ENCODE measurements around the gene EGFL7.
A peak's percentile ranks its signal among the peaks of the same experiment; 100 is the strongest.

The EGFL7 gene

GRCh38 chr9:136662656-136663581 lies at the start of gene EGFL7:
Gene EGFL7 (plus strand): TSS chr9:136662916. CDS start chr9:136668283, 5,367 bp downstream.
- DNase-seq = no peak

GRCh38 chr9:136613824-136614371 lies 48.8 kb upstream of the EGFL7 start:
- DNase-seq = no peak

DNA sequence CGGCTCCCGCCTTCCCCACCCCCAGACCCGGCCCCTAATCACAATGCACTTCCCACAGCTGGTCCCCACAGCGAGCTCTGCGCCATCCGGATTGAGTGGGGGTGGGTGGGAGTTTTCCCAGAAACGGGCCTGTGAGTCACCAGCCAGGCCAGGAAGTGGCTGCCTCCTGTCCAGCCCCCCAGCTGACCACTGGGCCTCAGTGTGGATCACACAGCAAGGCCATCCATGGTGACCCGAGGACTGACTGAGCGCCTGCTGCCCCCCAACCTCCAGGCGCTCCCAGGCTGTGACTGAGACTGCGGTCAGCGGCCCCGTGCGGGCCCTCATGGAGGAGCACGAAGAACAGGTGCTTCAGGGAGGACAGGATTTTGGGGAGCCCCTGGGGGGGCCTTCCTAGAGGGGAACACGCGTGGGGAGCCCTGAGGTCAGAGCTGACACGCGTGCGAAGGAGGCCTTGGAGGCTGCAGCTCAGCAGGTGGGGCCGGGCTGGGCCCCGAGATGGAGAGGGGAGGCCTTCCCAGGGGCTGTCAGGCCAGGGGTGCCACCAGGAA lies 48.3 kb upstream of the EGFL7 start:
- DNase-seq = no peak

DNA sequence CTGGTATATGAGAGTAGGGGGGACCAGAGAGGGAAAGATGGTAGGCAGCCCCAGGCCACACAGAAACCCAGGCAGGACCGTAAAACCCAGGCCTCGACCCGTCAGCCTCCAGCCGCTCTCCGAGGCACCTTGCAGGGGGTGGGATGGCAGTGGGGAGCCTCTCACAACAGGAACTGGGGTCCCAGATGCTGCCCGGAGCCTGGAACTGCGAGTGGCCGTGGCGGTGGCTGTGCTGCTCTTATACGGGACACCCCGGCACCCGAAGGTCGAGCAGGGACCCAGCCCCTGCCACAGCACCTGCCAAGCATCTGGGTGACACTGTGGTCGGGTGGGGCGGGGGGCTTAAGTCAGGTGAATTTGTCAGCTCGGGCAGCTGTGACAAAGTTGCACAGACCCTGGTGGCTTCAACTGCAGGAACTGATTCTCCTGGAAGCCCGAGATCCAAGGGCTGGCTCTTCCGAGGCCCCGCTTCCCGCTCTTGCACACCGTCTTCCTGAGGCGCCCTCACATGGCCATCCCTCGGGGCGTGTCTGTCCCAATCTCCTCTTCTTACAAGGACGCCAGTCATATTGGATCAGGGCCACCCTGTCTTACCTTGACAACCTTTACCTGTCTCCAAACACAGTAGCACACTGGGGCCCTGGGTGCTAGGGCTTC lies 47.6 kb upstream of the EGFL7 start:
- DNase-seq = no peak

- DNase-seq = no peak
These were observed 46.9 kb upstream of the EGFL7 start for GRCh38 chr9:136615631-136616306.

DNA sequence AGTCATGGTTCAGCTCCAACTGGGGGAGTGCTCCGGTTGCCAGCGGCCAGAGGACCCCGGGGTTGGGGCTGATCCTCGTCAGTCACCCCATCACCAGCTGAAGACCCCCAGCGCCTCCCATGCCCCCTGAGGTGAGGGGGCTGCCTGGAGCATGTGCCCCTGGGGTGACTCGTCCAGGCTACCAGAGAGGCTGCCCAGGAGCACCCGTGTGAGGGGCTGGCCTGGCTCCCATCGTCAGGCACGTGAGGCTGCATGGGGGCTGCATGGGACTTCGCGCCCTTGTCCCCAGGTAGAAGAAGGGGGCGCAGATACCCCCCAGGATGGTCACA lies 46.4 kb upstream of the EGFL7 start:
- DNase-seq = no peak

- DNase-seq = no peak
These were observed 45.6 kb upstream of the EGFL7 start for GRCh38 chr9:136616948-136617695.

- DNase-seq = no peak
These were observed 44.8 kb upstream of the EGFL7 start for GRCh38 chr9:136617746-136618579.

DNA sequence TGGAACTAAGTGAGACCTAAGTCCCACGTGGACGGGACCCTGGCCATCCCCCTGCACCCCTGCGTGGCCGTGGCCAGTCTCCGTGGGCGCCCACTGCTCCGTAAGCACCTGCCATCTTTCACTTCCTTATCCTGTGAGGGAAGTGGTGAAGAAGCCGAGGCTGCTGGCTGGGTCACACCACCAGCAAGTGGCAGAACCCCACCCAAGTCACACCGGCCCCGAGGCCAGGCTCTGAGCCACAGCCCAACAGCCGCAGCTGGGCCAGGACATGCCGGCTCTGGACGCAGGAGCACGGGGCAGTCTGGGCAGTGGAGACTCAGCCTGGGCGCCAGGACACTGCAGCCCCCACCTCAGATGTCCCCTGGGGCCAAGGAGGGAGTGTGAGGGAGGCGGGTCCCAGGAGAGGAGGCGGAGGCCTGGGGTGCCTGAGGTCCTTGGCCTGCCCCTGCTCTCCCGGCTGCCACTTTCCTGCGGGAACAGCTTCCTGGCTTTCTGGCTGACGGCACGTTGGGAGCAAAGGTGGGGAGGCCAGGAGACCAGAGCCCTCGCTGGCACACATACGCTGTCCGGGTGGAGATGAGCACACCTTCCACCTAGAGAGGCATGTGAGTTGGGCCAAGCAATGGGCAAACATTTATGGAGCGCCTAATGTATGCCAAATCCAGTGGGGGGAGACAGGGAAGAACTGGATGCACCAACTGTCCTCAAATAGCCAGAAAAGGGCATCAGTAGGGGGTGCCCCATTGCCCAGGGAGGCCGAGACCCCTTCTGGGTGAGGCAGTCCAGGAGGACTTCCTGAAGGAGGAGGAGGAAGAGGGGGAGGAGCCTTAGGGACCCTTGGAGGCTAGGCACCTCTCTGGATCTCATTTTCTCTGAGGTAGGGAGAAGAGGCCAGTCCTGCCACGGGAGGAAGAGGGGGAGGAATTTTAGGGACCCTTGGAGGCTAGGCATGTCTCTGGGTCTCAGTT lies 43.9 kb upstream of the EGFL7 start:
- no peak for DNase-seq

- peak; percentile 57 for DNase-seq
These were observed 42.8 kb upstream of the EGFL7 start for GRCh38 chr9:136619742-136620440.

DNA sequence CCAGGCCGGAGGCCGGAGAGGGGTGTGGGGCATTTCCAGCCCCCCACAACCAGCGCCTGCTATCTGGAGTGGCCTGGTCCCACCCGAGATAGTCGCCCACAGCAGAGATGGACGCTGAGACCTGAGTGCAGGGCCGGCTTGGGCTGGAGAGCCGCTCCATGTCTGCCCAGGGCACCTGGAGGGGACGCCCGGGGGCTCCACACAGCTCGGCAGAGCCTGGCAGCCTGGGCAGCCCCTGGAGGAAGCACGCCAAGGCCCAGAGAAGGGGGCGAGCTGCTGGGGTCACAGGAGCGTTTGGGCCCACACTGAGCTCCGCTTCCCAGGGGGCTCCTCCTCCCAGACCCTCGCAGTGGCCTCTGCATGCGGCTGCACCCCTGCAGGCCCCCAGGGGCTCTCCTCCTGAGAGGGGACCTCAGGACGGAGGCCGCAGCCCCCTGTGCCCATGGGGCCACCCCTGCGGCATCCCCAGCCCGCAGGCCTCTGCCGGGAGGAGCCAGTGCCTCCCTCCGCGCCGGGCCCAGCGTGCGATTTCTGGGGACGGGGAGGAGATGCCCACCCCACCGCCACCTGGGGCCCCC lies 42.2 kb upstream of the EGFL7 start:
- no peak for DNase-seq

DNA sequence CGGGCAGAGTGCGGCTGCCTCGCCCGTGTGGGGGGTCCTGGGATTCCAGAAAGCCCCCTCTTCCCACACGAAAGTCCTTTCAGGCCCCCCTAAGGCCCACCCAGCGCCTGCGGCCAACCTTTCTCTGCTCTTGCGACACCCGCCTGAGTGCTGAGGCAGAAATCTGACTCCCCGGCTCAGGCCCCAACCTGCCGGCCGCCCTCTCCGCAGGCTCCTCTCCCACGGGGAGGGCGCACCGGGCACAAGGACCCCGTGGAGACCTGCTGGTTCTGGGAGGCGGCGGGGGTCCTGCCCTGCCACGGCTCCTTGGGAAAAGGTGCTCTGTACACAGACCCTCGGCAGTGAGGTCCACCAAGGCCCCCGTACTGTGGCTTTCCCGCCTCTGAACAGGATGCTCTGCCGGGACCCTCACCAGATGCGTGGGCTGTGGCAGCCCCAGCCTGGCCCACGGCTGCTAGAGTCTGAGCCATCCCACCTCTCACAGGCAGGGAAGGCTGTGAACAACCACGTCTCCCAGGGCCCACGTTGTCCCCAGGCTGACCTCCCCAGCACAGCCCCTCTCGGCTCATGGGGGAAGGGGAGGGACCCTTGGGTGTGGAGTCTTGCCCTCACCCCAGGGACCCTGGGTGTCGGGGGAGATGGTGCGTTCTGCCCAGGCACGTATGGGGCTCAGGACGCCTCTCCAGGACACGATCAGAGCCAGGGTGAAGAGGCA lies 41.5 kb upstream of the EGFL7 start:
- DNase-seq = no peak

GRCh38 chr9:136621734-136622093 lies 41.0 kb upstream of the EGFL7 start:
- no peak for DNase-seq

DNA sequence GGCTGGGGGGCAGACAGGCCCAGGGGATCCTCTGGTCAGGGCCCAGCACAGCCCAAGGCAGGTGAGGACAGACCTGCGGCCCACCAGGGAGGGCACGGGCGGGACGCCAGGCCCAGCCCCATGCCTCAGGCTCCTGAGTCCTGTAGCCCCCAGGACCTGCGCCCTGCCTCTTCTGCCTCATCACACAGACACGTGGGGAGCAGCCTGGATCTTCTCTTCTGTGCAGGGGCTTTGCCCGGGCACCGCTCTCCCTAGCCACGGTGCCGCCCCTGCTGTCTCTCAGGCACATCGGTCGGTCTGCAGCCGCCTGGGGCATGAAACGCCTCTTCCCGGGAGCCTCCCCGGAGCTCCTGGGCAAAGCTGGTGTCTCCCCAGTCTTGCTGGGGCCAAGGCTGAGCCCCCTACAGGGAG lies 40.2 kb upstream of the EGFL7 start:
- no peak for DNase-seq

DNA sequence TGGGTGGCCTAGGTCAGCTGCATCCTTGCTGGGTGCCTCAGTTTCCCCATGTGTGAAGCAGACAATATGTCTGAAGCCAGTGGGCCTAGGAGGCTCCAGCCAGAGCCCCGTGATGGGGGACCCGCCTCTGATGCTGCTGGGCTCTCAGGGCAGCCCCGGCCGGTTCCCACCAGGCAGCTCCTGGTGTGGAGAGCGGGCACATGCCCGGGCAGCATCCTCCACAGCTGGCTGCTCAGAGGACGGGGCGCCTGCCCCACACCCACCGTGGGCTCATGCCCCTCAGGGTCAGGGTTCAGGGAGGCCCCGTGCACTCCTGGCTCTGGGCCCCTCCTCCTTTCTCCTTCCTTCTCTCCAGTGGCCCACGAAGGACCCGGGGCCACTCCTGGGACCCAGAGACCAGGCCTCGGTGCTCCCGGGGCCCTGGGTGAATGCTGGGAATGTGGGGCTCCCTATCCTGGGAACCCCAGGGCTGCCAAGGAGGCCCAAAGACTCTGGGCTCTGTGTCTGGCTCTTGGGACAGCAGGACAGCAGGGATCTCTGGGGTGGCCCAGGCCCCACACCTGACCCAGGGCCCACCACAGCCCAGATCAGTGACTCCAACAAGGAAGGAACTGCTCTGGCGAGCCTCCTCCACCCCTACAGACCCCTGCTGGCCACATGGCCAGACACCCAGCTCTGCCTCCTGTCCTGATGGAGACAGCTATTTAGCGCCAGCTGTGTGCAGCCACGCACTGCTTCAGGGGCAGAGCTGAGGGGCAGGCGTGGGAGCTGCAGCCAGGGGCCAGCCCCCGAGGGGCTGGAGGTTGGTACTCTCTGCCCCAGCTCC lies 39.5 kb upstream of the EGFL7 start:
- no peak for DNase-seq

GRCh38 chr9:136623842-136624183 lies 38.9 kb upstream of the EGFL7 start:
- no peak for DNase-seq

DNA sequence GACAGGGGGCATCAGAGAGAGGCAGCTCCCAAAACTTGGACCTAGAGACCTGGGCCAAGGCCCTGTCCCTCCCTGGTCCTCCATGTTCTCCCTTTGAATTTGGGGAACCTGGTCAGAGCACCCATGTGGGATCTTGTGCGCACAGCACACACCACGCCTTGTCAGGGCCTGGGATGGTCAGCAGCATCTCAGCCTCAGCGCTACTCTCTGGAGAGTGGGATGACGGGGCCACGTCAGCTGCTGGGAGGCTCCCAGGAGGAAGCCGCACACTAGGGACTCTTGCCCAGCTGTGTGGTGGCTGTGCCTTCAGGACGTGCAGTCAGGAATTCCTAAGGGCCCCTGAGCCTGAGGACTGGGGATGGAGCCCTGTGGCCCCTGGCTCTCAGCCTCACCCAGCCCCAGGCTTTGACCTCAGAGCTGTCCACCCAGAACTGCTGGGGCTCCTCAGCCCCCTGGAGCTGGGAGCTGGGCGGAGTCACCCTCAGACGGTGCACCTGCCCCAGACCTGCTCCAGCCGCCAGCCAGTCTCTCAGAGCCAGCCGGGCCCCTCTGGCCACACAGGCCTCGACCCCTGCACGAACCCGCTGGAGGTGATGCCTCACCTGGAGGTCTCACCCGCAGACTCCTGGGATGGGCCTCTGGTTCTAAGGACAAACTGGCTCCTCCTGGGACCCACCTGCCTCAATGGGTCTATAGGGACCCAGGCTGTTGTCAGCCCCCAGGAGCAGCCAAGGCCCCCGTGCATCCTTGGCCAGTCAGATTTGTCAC lies 38.3 kb upstream of the EGFL7 start:
- DNase-seq = no peak

Data from KG1 (cell line).